Skeletal muscle satellite cell (primary cell): ENCODE results near the gene NUF2.

Experiments used
- H3K27me3 ChIP-seq: 2 replicates; pipeline ENCODE4 v1.7.0; 2013; ENCODE audit warnings: low read length; ENCODE audit not compliant: control insufficient read depth, insufficient read depth
- H3K36me3 ChIP-seq: 2 replicates; pipeline ENCODE4 v1.7.0; 2013; ENCODE audit warnings: mild to moderate bottlenecking, control low read depth, low read length; ENCODE audit not compliant: insufficient read depth
- H3K4me1 ChIP-seq: 2 replicates; pipeline ENCODE4 v1.7.0; 2013; ENCODE audit warnings: low read length; ENCODE audit not compliant: control insufficient read depth, insufficient read depth
- H3K4me2 ChIP-seq: 2 replicates; pipeline ENCODE4 v1.7.0; 2013; ENCODE audit warnings: mild to moderate bottlenecking, low read length
- H3K4me3 ChIP-seq: 2 replicates; pipeline ENCODE4 v1.7.0; 2013; ENCODE audit warnings: low read length
- H3K9ac ChIP-seq: 2 replicates; pipeline ENCODE4 v1.7.0; 2013; ENCODE audit warnings: mild to moderate bottlenecking, low read depth, low read length, moderate library complexity
- H3K9me3 ChIP-seq: replicated peaks from 2 replicates; pipeline ENCODE4 v1.7.0; 2013; ENCODE audit warnings: mild to moderate bottlenecking, control low read depth, low read length

Gene NUF2

GRCh38 chr1:163381487-163382184, 59.9 kb downstream of the NUF2 start:
- no peak overlapping the region for H3K9ac ChIP-seq

GRCh38 chr1:163382395-163382794, 60.6 kb downstream of the NUF2 start:
- Histone ChIP-seq H3K4me1 (no peaks in the 10 kb centered on the region), H3K4me3 (no peak overlapping the region), H3K9me3 (no peaks in the 10 kb centered on the region), H3K27me3 (peaks cover 37% of the 10 kb centered on the region), H3K9ac (no peak overlapping the region), H3K4me2 (no peak overlapping the region), H3K36me3 (no peaks in the 10 kb centered on the region)

More at GRCh38 chr1:163381487-163382184, 59.9 kb downstream of the NUF2 start:
- Histone ChIP-seq H3K9me3 (no peaks in the 10 kb centered on the region), H3K27me3 (peaks cover 35% of the 10 kb centered on the region), H3K4me1 (no peaks in the 10 kb centered on the region), H3K4me2 (no peak overlapping the region), H3K36me3 (no peaks in the 10 kb centered on the region), H3K4me3 (no peak overlapping the region)

GRCh38 chr1:163387146-163387545, 65.4 kb downstream of the NUF2 start:
- H3K9ac ChIP-seq, result no peak overlapping the region
- H3K4me1 ChIP-seq, result no peaks in the 10 kb centered on the region
- H3K4me2 ChIP-seq, result no peak overlapping the region
- H3K27me3 ChIP-seq, result peaks cover 33% of the 10 kb centered on the region
- no peaks in the 10 kb centered on the region for H3K36me3 ChIP-seq
- H3K9me3 ChIP-seq, result no peaks in the 10 kb centered on the region
- H3K4me3 ChIP-seq, result no peak overlapping the region

- Histone ChIP-seq H3K9ac (no peak overlapping the region), H3K4me2 (no peak overlapping the region), H3K9me3 (no peaks in the 10 kb centered on the region), H3K27me3 (peaks cover 22% of the 10 kb centered on the region), H3K4me1 (no peaks in the 10 kb centered on the region), H3K4me3 (no peak overlapping the region), H3K36me3 (no peaks in the 10 kb centered on the region)
Observed at GRCh38 chr1:163388970-163389369, 67.2 kb downstream of the NUF2 start.

- Histone ChIP-seq H3K36me3 (no peaks in the 10 kb centered on the region), H3K4me3 (no peak overlapping the region), H3K4me2 (no peak overlapping the region), H3K4me1 (no peaks in the 10 kb centered on the region), H3K9ac (no peak overlapping the region), H3K27me3 (peaks cover 29% of the 10 kb centered on the region), H3K9me3 (no peaks in the 10 kb centered on the region)
Observed at GRCh38 chr1:163395790-163396189, 74.0 kb downstream of the NUF2 start.

GRCh38 chr1:163397451-163398200, 75.9 kb downstream of the NUF2 start:
- H3K4me2 ChIP-seq, result no peak overlapping the region
- peaks cover 25% of the 10 kb centered on the region for H3K27me3 ChIP-seq
- no peak overlapping the region for H3K9ac ChIP-seq
- H3K9me3 ChIP-seq, result no peaks in the 10 kb centered on the region
- H3K36me3 ChIP-seq, result no peaks in the 10 kb centered on the region
- no peaks in the 10 kb centered on the region for H3K4me1 ChIP-seq
- no peak overlapping the region for H3K4me3 ChIP-seq

- H3K9ac ChIP-seq, result no peak overlapping the region
- H3K4me1 ChIP-seq, result no peaks in the 10 kb centered on the region
- no peaks in the 10 kb centered on the region for H3K9me3 ChIP-seq
- no peaks in the 10 kb centered on the region for H3K36me3 ChIP-seq
- peaks cover 25% of the 10 kb centered on the region for H3K27me3 ChIP-seq
- H3K4me2 ChIP-seq, result no peak overlapping the region
- no peak overlapping the region for H3K4me3 ChIP-seq
Observed at GRCh38 chr1:163399001-163399400, 77.2 kb downstream of the NUF2 start.

- H3K9me3 ChIP-seq, result no peaks in the 10 kb centered on the region
- H3K4me2 ChIP-seq, result no peak overlapping the region
- H3K9ac ChIP-seq, result no peak overlapping the region
- no peaks in the 10 kb centered on the region for H3K4me1 ChIP-seq
- H3K36me3 ChIP-seq, result no peaks in the 10 kb centered on the region
- H3K27me3 ChIP-seq, result peaks cover 29% of the 10 kb centered on the region
- no peak overlapping the region for H3K4me3 ChIP-seq
Observed at GRCh38 chr1:163399976-163400601, 78.3 kb downstream of the NUF2 start.

- H3K9ac ChIP-seq, result no peak overlapping the region
- H3K9me3 ChIP-seq, result no peaks in the 10 kb centered on the region
- no peak overlapping the region for H3K4me2 ChIP-seq
- H3K27me3 ChIP-seq, result peaks cover 29% of the 10 kb centered on the region
- H3K4me1 ChIP-seq, result no peaks in the 10 kb centered on the region
- H3K36me3 ChIP-seq, result no peaks in the 10 kb centered on the region
- H3K4me3 ChIP-seq, result no peak overlapping the region
Observed at GRCh38 chr1:163401211-163401610, 79.5 kb downstream of the NUF2 start.
